ENCODE measurements around the gene ADCY1.

- TF ChIP-seq CTCF (conservative IDR thresholded peaks at IDR 0.05) (no peak), EZH2 (IDR thresholded peaks at IDR 0.05; ENCODE audit: low read depth) (no peak)
These were observed 22.5 kb downstream of the ADCY1 start for GRCh38 chr7:45596665-45597095.
